HepG2 (cell line): ENCODE measurements around the gene ZNF385B.

Experiments
- BHLHE40 ChIP-seq: IDR thresholded peaks from 2 replicates; pipeline ENCODE4 v1.6.1; 2011; ENCODE audit warnings: low read length, improper control_type of control experiment
- CBX2 ChIP-seq, 2 experiments: fragments of 200-600 bp in 1 of 2; sonication (generic); formaldehyde crosslinking in 1 of 2; IDR thresholded peaks; 2 replicates each; pipeline versions ENCODE4 v1.7.0 to v1.8.1; 2018 to 2022; ENCODE audit warnings: low read depth in 2 of 2, low read length in 1 of 2, mild to moderate bottlenecking in 1 of 2, missing genetic modification reagents in 1 of 2
- CTCF ChIP-seq: sonication (generic); formaldehyde crosslinking; IDR thresholded peaks from 2 replicates; pipeline ENCODE4 v1.5.0; 2020; ENCODE audit warnings: mild to moderate bottlenecking, missing genetic modification reagents, moderate library complexity
- GMEB2 ChIP-seq: IDR thresholded peaks from 2 replicates; pipeline ENCODE4 v1.6.1; 2016; ENCODE audit warnings: missing biosample characterization, missing genetic modification reagents, low read depth
- KLF11 ChIP-seq: IDR thresholded peaks from 2 replicates; pipeline ENCODE4 v1.6.1; 2016; ENCODE audit warnings: missing compliant biosample characterization
- MTF1 ChIP-seq: sonication (generic); formaldehyde crosslinking; IDR thresholded peaks from 2 replicates; pipeline ENCODE4 v1.5.0; 2020; ENCODE audit warnings: missing genetic modification reagents
- MXD4 ChIP-seq: IDR thresholded peaks from 2 replicates; pipeline ENCODE4 v1.6.1; 2016; ENCODE audit warnings: mild to moderate bottlenecking, missing biosample characterization, missing genetic modification reagents
- RBM39 ChIP-seq: fragments of 200-400 bp; formaldehyde crosslinking; IDR thresholded peaks from one replicate; pipeline ENCODE4 v1.6.1; 2018; ENCODE audit warnings: antibody characterized with exemption, mild to moderate bottlenecking, low read depth, low read length; ENCODE audit not compliant: poor library complexity, severe bottlenecking
- SRSF9 ChIP-seq: fragments of 200-400 bp; formaldehyde crosslinking; IDR thresholded peaks from 2 replicates; pipeline ENCODE4 v1.6.1; 2018; ENCODE audit warnings: borderline replicate concordance, mild to moderate bottlenecking, low read depth, low read length; ENCODE audit not compliant: insufficient read depth, poor library complexity, severe bottlenecking
- TAF1 ChIP-seq: sonication (generic); formaldehyde crosslinking; IDR thresholded peaks from 2 replicates; pipeline ENCODE4 v1.4.0; 2020; ENCODE audit warnings: missing genetic modification reagents
- TF ChIP-seq, protein P1 (sequence below): sonication (generic); formaldehyde crosslinking; IDR thresholded peaks from 2 replicates; pipeline ENCODE4 v1.4.0; 2020; ENCODE audit warnings: missing genetic modification reagents, mild to moderate bottlenecking, borderline replicate concordance

GRCh38 chr2:179694963-179695362, 166.4 kb downstream of the ZNF385B start:
- TF ChIP-seq CBX2 (IDR thresholded peaks at IDR 0.05; ENCODE audit: low read depth, low read length) (no peak), CBX2 (CRISPR knock-in tag; IDR thresholded peaks at IDR 0.05; ENCODE audit: low read depth) (no peak), MTF1 (CRISPR knock-in tag) (no peak), GMEB2 (CRISPR knock-in tag) (no peak), CTCF (CRISPR knock-in tag) (no peak), MXD4 (no peak), RBM39 (no peak), KLF11 (CRISPR knock-in tag) (no peak), SRSF9 (no peak), TAF1 (no peak), BHLHE40 (no peak)
- TF ChIP-seq, protein P1, sequence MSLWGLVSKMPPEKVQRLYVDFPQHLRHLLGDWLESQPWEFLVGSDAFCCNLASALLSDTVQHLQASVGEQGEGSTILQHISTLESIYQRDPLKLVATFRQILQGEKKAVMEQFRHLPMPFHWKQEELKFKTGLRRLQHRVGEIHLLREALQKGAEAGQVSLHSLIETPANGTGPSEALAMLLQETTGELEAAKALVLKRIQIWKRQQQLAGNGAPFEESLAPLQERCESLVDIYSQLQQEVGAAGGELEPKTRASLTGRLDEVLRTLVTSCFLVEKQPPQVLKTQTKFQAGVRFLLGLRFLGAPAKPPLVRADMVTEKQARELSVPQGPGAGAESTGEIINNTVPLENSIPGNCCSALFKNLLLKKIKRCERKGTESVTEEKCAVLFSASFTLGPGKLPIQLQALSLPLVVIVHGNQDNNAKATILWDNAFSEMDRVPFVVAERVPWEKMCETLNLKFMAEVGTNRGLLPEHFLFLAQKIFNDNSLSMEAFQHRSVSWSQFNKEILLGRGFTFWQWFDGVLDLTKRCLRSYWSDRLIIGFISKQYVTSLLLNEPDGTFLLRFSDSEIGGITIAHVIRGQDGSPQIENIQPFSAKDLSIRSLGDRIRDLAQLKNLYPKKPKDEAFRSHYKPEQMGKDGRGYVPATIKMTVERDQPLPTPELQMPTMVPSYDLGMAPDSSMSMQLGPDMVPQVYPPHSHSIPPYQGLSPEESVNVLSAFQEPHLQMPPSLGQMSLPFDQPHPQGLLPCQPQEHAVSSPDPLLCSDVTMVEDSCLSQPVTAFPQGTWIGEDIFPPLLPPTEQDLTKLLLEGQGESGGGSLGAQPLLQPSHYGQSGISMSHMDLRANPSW (CRISPR knock-in tag) = no peak
